HCT116 (cell line): ENCODE results near the gene ANAPC4. TPM values are rescaled to one million over a fixed set of nuclear protein-coding genes. Genes with fewer than 3 reads are reported as not detected.

Source experiments
- ATAC-seq: fragments of 200-7000 bp; cut with Tn5 transposase; 2 replicates; pipeline ENCODE4 v1.9.1; 2020; ENCODE audit warnings: mild to moderate bottlenecking, moderate library complexity
- BruUV-seq: library from RNA; stranded (reverse); fragments of 400-500 nt; replicated peaks from 2 replicates; lab custom pipeline; 2021; lab: Mats Ljungman, UMichigan
- CTCF ChIA-PET: fragments of 300-600 bp; sonication (Branson Sonifier 250); formaldehyde crosslinking; loops from one replicate; lab custom pipeline; 2021; ENCODE audit warnings: antibody characterized with exemption; lab: Charles Lee
- POLR2A ChIA-PET: fragments of 300-600, 350-600 bp; sonication (Branson Sonifier 250); formaldehyde crosslinking; loops from one replicate; lab custom pipeline; 2021; ENCODE audit warnings: antibody characterized with exemption; lab: Charles Lee
- RAD21 ChIA-PET, 2 experiments: fragments of 300-600 bp; sonication (Branson Sonifier 250); formaldehyde crosslinking; loops; one replicate each; lab custom pipeline; 2023; ENCODE audit warnings: low total read pairs in 2 of 2; ENCODE audit not compliant: uncharacterized antibody in 2 of 2, unreplicated experiment in 2 of 2, low non-redundant PET in 1 of 2; lab: Charles Lee
- DNase-seq: peaks from one replicate; pipeline ENCODE4 v3.0.0-alpha.2; 2010; ENCODE audit warnings: low read depth, low spot score
- H2AFZ ChIP-seq: fragments of 200-600 bp; shearing (Covaris generic), sonication (generic); 2 replicates; pipeline ENCODE4 v1.6.1; 2017; ENCODE audit warnings: low read depth, mixed run types, mixed read lengths, antibody characterized with exemption, low read length; ENCODE audit not compliant: poor library complexity, severe bottlenecking
- H3K27ac ChIP-seq: 2 replicates; pipeline ENCODE4 v1.5.1; 2012; ENCODE audit warnings: low read depth, low read length
- H3K27me3 ChIP-seq: fragments of 200-600 bp; sonication (generic); 2 replicates; pipeline ENCODE4 v1.6.1; 2016; ENCODE audit warnings: mixed run types, low read length, mixed read lengths; ENCODE audit not compliant: insufficient read depth
- H3K36me3 ChIP-seq, 2 experiments: fragments of 200-500 bp in 1 of 2; fragments of 200-600 bp in 1 of 2; sonication (Bioruptor generic) in 1 of 2; sonication (generic) in 1 of 2; 2 replicates each; pipeline versions ENCODE4 v1.5.1 to v1.6.1; 2014 to 2016; ENCODE audit warnings: low read length in 2 of 2, inconsistent platforms in 1 of 2, mixed read lengths in 1 of 2, mixed run types in 1 of 2; ENCODE audit not compliant: insufficient read depth in 2 of 2, control insufficient read depth in 1 of 2
- H3K4me1 ChIP-seq, 2 experiments: fragments of 200-600 bp in 1 of 2; sonication (generic) in 1 of 2; 2 replicates each; pipeline versions ENCODE4 v1.5.1 to v1.6.1; 2012 to 2017; ENCODE audit warnings: low read length in 2 of 2, inconsistent platforms in 1 of 2, mild to moderate bottlenecking in 1 of 2, mixed read lengths in 1 of 2, mixed run types in 1 of 2, moderate library complexity in 1 of 2; ENCODE audit not compliant: insufficient read depth in 2 of 2, control insufficient read depth in 1 of 2
- H3K4me2 ChIP-seq: fragments of 200-600 bp; sonication (generic); 2 replicates; pipeline ENCODE4 v1.6.1; 2017; ENCODE audit warnings: mixed run types, low read length, mixed read lengths
- H3K4me3 ChIP-seq, 2 experiments: fragments of 200-600 bp in 1 of 2; sonication (generic) in 1 of 2; replicated peaks in 1 of 2; 2 replicates each; pipeline ENCODE4 v1.5.1; 2011 to 2016; ENCODE audit warnings: low read length in 2 of 2, control low read depth in 1 of 2, low read depth in 1 of 2, mild to moderate bottlenecking in 1 of 2, mixed read lengths in 1 of 2, mixed run types in 1 of 2
- H3K79me2 ChIP-seq: fragments of 200-600 bp; sonication (generic); 2 replicates; pipeline ENCODE4 v1.6.1; 2017; ENCODE audit warnings: mild to moderate bottlenecking, mixed run types, low read length, moderate library complexity, mixed read lengths; ENCODE audit not compliant: insufficient read depth
- H3K9ac ChIP-seq: fragments of 200-600 bp; sonication (generic); 2 replicates; pipeline ENCODE4 v1.6.1; 2016; ENCODE audit warnings: low read length, mixed read lengths
- H3K9me2 ChIP-seq: fragments of 200-600 bp; sonication (generic), shearing (Covaris generic); 2 replicates; pipeline ENCODE4 v1.6.1; 2017; ENCODE audit warnings: mixed run types, mild to moderate bottlenecking, moderate library complexity; ENCODE audit not compliant: insufficient read depth
- H3K9me3 ChIP-seq, 2 experiments: fragments of 200-500 bp in 1 of 2; fragments of 200-600 bp in 1 of 2; sonication (Bioruptor generic) in 1 of 2; sonication (generic) in 1 of 2; 2 replicates each; pipeline ENCODE4 v1.6.1; 2014 to 2017; ENCODE audit warnings: low read length in 2 of 2, mixed read lengths in 2 of 2, inconsistent platforms in 1 of 2, low read depth in 1 of 2, mild to moderate bottlenecking in 1 of 2, mixed run types in 1 of 2, moderate library complexity in 1 of 2; ENCODE audit not compliant: control insufficient read depth in 1 of 2, insufficient read depth in 1 of 2
- H4K20me1 ChIP-seq: fragments of 200-600 bp; sonication (generic), shearing (Covaris generic); 2 replicates; pipeline ENCODE4 v1.6.1; 2017; ENCODE audit warnings: mixed run types, mild to moderate bottlenecking, moderate library complexity; ENCODE audit not compliant: insufficient read depth
- CBX3 ChIP-seq: IDR thresholded peaks from 2 replicates; pipeline ENCODE4 v1.6.1; 2012; ENCODE audit warnings: low read depth
- CEBPB ChIP-seq: IDR thresholded peaks from 2 replicates; pipeline ENCODE4 v1.6.1; 2012; ENCODE audit warnings: low read depth
- CTCF ChIP-seq, 3 experiments: fragments of 200-600 bp in 1 of 3; sonication (generic) in 1 of 3; IDR thresholded peaks in 2 of 3; conservative IDR thresholded peaks in 1 of 3; 2 replicates each; pipeline ENCODE4 v1.5.1; 2012 to 2017; ENCODE audit warnings: low read depth in 2 of 3, low read length in 2 of 3, antibody characterized with exemption in 1 of 3, borderline replicate concordance in 1 of 3, control low read depth in 1 of 3, mild to moderate bottlenecking in 1 of 3, mixed read lengths in 1 of 3, mixed run types in 1 of 3, moderate library complexity in 1 of 3; ENCODE audit not compliant: insufficient read depth in 1 of 3
- ELF1 ChIP-seq: IDR thresholded peaks from 2 replicates; pipeline ENCODE4 v1.6.1; 2012; ENCODE audit warnings: low read depth, borderline replicate concordance
- FOSL1 ChIP-seq: IDR thresholded peaks from 2 replicates; pipeline ENCODE4 v1.6.1; 2012; ENCODE audit warnings: low read depth
- JUND ChIP-seq: IDR thresholded peaks from 2 replicates; pipeline ENCODE4 v1.6.1; 2012
- POLR2A ChIP-seq: IDR thresholded peaks from 2 replicates; pipeline ENCODE4 v1.7.0; 2011; ENCODE audit warnings: borderline replicate concordance; ENCODE audit not compliant: insufficient read depth, insufficient read length; ENCODE audit errors: extremely low read depth
- POLR2AphosphoS5 ChIP-seq: IDR thresholded peaks from 2 replicates; pipeline ENCODE4 v1.6.1; 2011; ENCODE audit warnings: mild to moderate bottlenecking, low read depth, low read length, moderate library complexity
- RAD21 ChIP-seq: IDR thresholded peaks from 2 replicates; pipeline ENCODE4 v1.6.1; 2012; ENCODE audit warnings: low read depth, mild to moderate bottlenecking
- SIN3A ChIP-seq: IDR thresholded peaks from 2 replicates; pipeline ENCODE4 v1.6.1; 2012; ENCODE audit warnings: low read depth
- SP1 ChIP-seq: IDR thresholded peaks from 2 replicates; pipeline ENCODE4 v1.6.1; 2012; ENCODE audit warnings: low read depth
- SRF ChIP-seq: IDR thresholded peaks from 2 replicates; pipeline ENCODE4 v1.6.1; 2012; ENCODE audit warnings: low read depth
- TCF7L2 ChIP-seq: IDR thresholded peaks from 2 replicates; pipeline ENCODE4 v1.7.0; 2011; ENCODE audit warnings: borderline replicate concordance, inconsistent platforms; ENCODE audit not compliant: insufficient read depth, insufficient read length; ENCODE audit errors: extremely low read depth
- YY1 ChIP-seq: IDR thresholded peaks from 2 replicates; pipeline ENCODE4 v1.6.1; 2011; ENCODE audit warnings: low read length, low read depth, moderate library complexity, mild to moderate bottlenecking; ENCODE audit not compliant: insufficient replicate concordance; ENCODE audit errors: extremely low read depth
- ZFX ChIP-seq: fragments of 450-650 bp; IDR thresholded peaks from 2 replicates; pipeline ENCODE4 v1.6.1; 2017
- ZNF274 ChIP-seq: fragments of 200-500 bp; sonication (Bioruptor generic); IDR thresholded peaks from 2 replicates; pipeline ENCODE4 v1.6.1; 2014; ENCODE audit warnings: mild to moderate bottlenecking, low read depth, low read length, inconsistent platforms
- intact Hi-C: fragments of 100-400 bp; cut with micrococcal nuclease; formaldehyde crosslinking; loops from 2 replicates; pipeline ENCODE4 v1.10.0; 2022
- total RNA-seq: library from RNA; stranded (reverse); gene quantifications from one replicate; pipeline ENCODE4 v1.2.1, GENCODE V29; 2021; ENCODE audit not compliant: unreplicated experiment
- TF ChIP-seq, protein P1 (sequence below): IDR thresholded peaks from 2 replicates; pipeline ENCODE4 v1.6.1; 2012

The ANAPC4 gene
- total RNA-seq, 1 experiment from 2014 or later = 29.2 TPM

DNA sequence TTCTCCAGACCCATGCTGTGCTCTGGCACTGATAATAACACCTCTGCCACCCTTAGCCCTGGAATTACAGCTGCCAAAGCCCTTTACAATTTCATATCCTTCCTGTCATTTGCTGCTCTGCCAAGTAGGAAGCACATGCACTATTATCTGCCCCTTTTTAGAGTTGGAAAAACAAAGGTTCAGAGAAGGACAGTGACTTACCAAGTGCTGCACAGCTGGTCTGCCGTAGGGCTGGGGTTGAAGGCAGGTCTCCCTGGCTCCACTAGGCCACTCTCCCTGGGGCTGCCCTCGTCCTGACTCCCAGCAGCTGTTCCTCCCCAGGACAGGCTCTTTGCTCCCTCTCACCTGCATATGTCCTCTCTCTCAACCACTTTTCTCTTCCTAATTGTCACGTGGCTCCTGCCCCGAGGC lies 73.4 kb downstream of the ANAPC4 start:
- Histone ChIP-seq H3K27ac (no peak overlapping the region), H3K4me3 (no peak overlapping the region), H2AFZ (no peak overlapping the region), H3K79me2 (no peaks in the 10 kb centered on the region), H3K4me2 (no peak overlapping the region), H3K9me2 (no peaks in the 10 kb centered on the region), H3K4me1 (no peaks in the 10 kb centered on the region), H4K20me1 (no peaks in the 10 kb centered on the region), H3K9me3 (no peaks in the 10 kb centered on the region), H3K9ac (no peak overlapping the region), H3K27me3 (no peaks in the 10 kb centered on the region), H3K36me3 (no peaks in the 10 kb centered on the region)
- ChIA-PET RAD21 (no interaction called here), POLR2A (no interaction called here), CTCF (no interaction called here)
- no TSS peak for BruUV-seq
- no peak for ATAC-seq
- TF ChIP-seq POLR2A (no peak), CTCF (IDR thresholded peaks at IDR 0.05 in 2 of 3, conservative IDR thresholded peaks at IDR 0.05 in 1 of 3; ENCODE audit: borderline replicate concordance in 1 of 3, insufficient read depth in 1 of 3, low read depth in 2 of 3, low read length in 2 of 3) (no peak), ZNF274 (no peak), ELF1 (no peak), SIN3A (no peak), RAD21 (no peak), SP1 (no peak), CEBPB (no peak)
- intact Hi-C loops = no loop called here
- no peak for DNase-seq

GRCh38 chr4:25451676-25452075 lies 74.6 kb downstream of the ANAPC4 start:
- BruUV-seq = no TSS peak
- ATAC-seq = no peak

More at GRCh38 chr4:25451676-25452075, 74.6 kb downstream of the ANAPC4 start:
- POLR2A ChIA-PET = no interaction called here
- H3K79me2 ChIP-seq = no peaks in the 10 kb centered on the region
- H3K27me3 ChIP-seq = no peaks in the 10 kb centered on the region
- no peak overlapping the region for H3K9ac ChIP-seq
- H3K27ac ChIP-seq = no peak overlapping the region
- RAD21 ChIA-PET = no interaction called here
- no peaks in the 10 kb centered on the region for H4K20me1 ChIP-seq
- H3K4me3 ChIP-seq = no peak overlapping the region
- intact Hi-C loops = no loop called here
- DNase-seq = no peak
- no peaks in the 10 kb centered on the region for H3K9me3 ChIP-seq
- no peak overlapping the region for H2AFZ ChIP-seq
- no peak overlapping the region for H3K4me2 ChIP-seq
- no peaks in the 10 kb centered on the region for H3K36me3 ChIP-seq
- H3K9me2 ChIP-seq = no peaks in the 10 kb centered on the region
- CTCF ChIA-PET = no interaction called here
- peaks cover 0 to 1% of the 10 kb centered on the region in 2 experiments; a peak in 2 of 4 replicates for H3K4me1 ChIP-seq
- no peak for TF ChIP-seq CBX3
- TF ChIP-seq POLR2AphosphoS5 = no peak
- TF ChIP-seq TCF7L2 = no peak
- TF ChIP-seq JUND = no peak
- no peak for TF ChIP-seq YY1
- no peak for TF ChIP-seq CEBPB
- TF ChIP-seq SP1 = no peak
- no peak for TF ChIP-seq ELF1
- no peak for TF ChIP-seq ZFX
- TF ChIP-seq ZNF274 = no peak
- TF ChIP-seq SRF = no peak
- TF ChIP-seq SIN3A = no peak
- no peak for TF ChIP-seq FOSL1
- TF ChIP-seq RAD21 = no peak
- TF ChIP-seq, protein P1, sequence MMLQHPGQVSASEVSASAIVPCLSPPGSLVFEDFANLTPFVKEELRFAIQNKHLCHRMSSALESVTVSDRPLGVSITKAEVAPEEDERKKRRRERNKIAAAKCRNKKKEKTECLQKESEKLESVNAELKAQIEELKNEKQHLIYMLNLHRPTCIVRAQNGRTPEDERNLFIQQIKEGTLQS = no peak
